Prostate gland (tissue), 2 donors: ENCODE results near the gene ALK.

ENCODE experiments used
- POLR2A ChIP-seq: fragments of 450-650 bp; IDR thresholded peaks from one replicate; pipeline ENCODE4 v1.6.1; 2016; ENCODE audit warnings: antibody characterized with exemption, mild to moderate bottlenecking
- TF ChIP-seq, protein P1 (sequence below), 4 experiments: fragments of 200-600 bp in 2 of 4; fragments of 450-650 bp in 2 of 4; sonication (generic) in 2 of 4; IDR thresholded peaks; 1 replicate in 3 of 4; 2 replicates in 1 of 4; pipeline ENCODE4 v1.5.1; 2016 to 2019; ENCODE audit warnings: antibody characterized with exemption in 4 of 4, mild to moderate bottlenecking in 2 of 4, moderate library complexity in 2 of 4

DNA sequence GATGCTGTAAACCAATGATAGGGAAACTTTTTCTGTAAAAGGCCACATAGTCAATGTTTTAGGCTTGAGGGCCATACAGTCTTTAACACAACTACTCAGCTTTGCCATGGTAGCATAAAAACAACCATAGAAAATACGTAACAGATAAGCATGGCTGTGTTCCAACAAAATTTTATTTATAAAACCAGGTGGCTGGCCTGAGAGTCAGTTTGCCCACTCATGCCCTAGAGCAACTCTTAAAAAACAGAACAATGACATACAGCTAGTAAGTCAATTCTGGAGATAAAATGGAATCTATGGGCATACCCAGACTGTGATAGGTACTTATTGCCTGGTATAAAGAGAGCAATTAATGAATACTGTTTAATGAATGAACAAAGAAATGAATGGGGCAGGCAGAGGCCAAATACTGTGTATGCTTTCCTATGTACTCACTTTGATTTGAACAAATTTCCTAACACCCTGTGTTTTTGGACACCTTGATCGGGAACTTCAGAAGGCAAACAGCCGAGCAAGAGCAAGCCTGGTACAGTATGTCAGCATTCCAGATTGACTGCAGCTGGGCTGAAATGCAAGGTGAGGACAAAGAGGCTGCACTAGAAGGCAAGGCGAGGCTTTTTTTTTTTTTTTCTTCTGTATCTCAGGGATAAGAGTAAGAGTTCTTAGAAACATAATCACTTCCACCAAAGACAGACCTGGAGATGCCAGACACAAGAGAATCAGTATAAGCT lies 490.8 kb downstream of the ALK start:
- no peak for TF ChIP-seq POLR2A
- TF ChIP-seq, protein P1, sequence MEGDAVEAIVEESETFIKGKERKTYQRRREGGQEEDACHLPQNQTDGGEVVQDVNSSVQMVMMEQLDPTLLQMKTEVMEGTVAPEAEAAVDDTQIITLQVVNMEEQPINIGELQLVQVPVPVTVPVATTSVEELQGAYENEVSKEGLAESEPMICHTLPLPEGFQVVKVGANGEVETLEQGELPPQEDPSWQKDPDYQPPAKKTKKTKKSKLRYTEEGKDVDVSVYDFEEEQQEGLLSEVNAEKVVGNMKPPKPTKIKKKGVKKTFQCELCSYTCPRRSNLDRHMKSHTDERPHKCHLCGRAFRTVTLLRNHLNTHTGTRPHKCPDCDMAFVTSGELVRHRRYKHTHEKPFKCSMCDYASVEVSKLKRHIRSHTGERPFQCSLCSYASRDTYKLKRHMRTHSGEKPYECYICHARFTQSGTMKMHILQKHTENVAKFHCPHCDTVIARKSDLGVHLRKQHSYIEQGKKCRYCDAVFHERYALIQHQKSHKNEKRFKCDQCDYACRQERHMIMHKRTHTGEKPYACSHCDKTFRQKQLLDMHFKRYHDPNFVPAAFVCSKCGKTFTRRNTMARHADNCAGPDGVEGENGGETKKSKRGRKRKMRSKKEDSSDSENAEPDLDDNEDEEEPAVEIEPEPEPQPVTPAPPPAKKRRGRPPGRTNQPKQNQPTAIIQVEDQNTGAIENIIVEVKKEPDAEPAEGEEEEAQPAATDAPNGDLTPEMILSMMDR (IDR thresholded peaks at IDR 0.05), result no peak
